Measurements from ENCODE around the gene WWTR1. TPM values are rescaled to one million over a fixed set of nuclear protein-coding genes. Genes with fewer than 3 reads are reported as not detected.

WWTR1 gene
- total RNA-seq, 1 experiment from 2014 or later, result 25.5 TPM

DNA sequence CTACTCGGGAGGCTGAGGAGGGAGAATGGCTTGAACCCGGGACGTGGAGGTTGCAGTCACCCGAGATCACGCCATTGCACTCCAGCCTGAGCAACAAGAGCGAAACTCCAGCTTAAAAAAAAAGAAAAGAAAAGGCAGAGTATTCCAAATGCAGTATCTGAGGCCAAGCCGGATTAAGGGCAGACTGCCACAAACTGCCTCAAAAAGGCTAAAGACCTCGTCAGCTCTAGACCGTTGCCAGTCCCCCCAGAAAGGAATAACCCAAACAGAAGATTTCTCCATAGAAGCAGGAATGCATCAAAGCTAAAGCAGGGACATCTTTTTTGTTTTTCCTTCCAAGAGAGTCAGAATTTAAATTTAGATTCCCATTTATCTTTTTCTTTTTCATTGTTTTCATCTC is 110.4 kb downstream of the WWTR1 start:
- ChIA-PET POLR2A (interaction anchor here (0.7 to 1.1 kb wide), 2 partner anchors 28 to 110 kb away, joined by 3 to 4 read pairs; partner anchors contain the start of gene WWTR1), CTCF (interaction anchor here (0.6 to 1.5 kb wide), 9 partner anchors 13 to 261 kb away, joined by 3 to 5 read pairs (median 4); no protein-coding TSS in a partner anchor)
- DNase-seq (ENCODE audit: low spot score) (no peak), ATAC-seq (no peak)
- Mint-ChIP-seq H3K4me3 (no peak overlapping the region), H3K27ac (no peak overlapping the region), H3K27me3 (ENCODE audit: low read depth) (no peaks in the 10 kb centered on the region), H3K9me3 (no peaks in the 10 kb centered on the region), H3K4me1 (peaks cover 24% of the 10 kb centered on the region), H3K36me3 (peaks cover 4% of the 10 kb centered on the region; the same call in 1 of the 2 replicates)
- TF ChIP-seq CREM (CRISPR knock-in tag; IDR thresholded peaks at IDR 0.05), result no peak
- TF ChIP-seq ZNF416 (CRISPR knock-in tag; IDR thresholded peaks at IDR 0.05), result no peak
- TF ChIP-seq ZNF532 (CRISPR knock-in tag; IDR thresholded peaks at IDR 0.05; ENCODE audit: borderline replicate concordance), result no peak
- no peak for TF ChIP-seq RORB (CRISPR knock-in tag; IDR thresholded peaks at IDR 0.05)
- TF ChIP-seq ZNF512 (CRISPR knock-in tag; IDR thresholded peaks at IDR 0.05; ENCODE audit: borderline replicate concordance), result no peak
- TF ChIP-seq HMGA2 (CRISPR knock-in tag; IDR thresholded peaks at IDR 0.05), result no peak

DNA sequence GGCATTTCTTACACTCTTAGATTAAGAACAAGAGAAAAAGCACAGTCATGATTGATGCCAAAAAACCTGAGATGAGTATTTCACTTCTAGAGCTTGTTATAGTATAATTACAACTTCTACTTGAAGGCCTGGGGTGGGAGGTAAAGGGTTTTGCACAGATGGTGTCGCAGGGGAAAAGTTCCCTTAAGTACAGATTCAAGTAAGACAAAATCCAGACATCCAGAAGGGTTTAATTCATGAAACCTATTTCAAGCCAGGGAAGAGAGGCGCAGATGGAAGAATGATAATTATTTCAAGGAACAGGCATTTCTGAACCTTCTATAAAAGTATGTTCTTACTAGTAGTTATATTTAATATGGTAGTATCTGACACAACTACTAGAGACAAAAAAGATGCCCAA is 112.8 kb downstream of the WWTR1 start:
- CTCF ChIA-PET, result no interaction called here
- H3K4me1 Mint-ChIP-seq, result peaks cover 32% of the 10 kb centered on the region
- H3K27me3 Mint-ChIP-seq (ENCODE audit: low read depth), result no peaks in the 10 kb centered on the region
- POLR2A ChIA-PET, result interaction anchor here (0.6 kb wide), 1 partner anchor 20 kb away, joined by 4 read pairs; no protein-coding TSS in a partner anchor
- no peak overlapping the region for H3K27ac Mint-ChIP-seq
- ATAC-seq, result no peak
- H3K4me3 Mint-ChIP-seq, result no peak overlapping the region
- H3K36me3 Mint-ChIP-seq, result peaks cover 16% of the 10 kb centered on the region
- no peak for DNase-seq (ENCODE audit: low spot score)
- no peaks in the 10 kb centered on the region for H3K9me3 Mint-ChIP-seq
- TF ChIP-seq ATF1 (CRISPR knock-in tag; IDR thresholded peaks at IDR 0.05) (no peak), HMGA2 (CRISPR knock-in tag; IDR thresholded peaks at IDR 0.05) (no peak), FOXK1 (CRISPR knock-in tag; IDR thresholded peaks at IDR 0.05) (no peak), ETV6 (CRISPR knock-in tag; IDR thresholded peaks at IDR 0.05) (no peak), JAZF1 (CRISPR knock-in tag; IDR thresholded peaks at IDR 0.05) (no peak), GRHL2 (CRISPR knock-in tag; IDR thresholded peaks at IDR 0.05; ENCODE audit: insufficient replicate concordance, severe bottlenecking) (no peak), NR2C2 (CRISPR knock-in tag; IDR thresholded peaks at IDR 0.05) (no peak), SMAD3 (CRISPR knock-in tag; IDR thresholded peaks at IDR 0.05; ENCODE audit: borderline replicate concordance) (no peak), KAT7 (CRISPR knock-in tag; IDR thresholded peaks at IDR 0.05; ENCODE audit: borderline replicate concordance) (no peak), NR1H2 (CRISPR knock-in tag; IDR thresholded peaks at IDR 0.05) (no peak), ARID4B (CRISPR knock-in tag; IDR thresholded peaks at IDR 0.05; ENCODE audit: borderline replicate concordance) (no peak), MAX (CRISPR knock-in tag; IDR thresholded peaks at IDR 0.05) (no peak), ZNF232 (CRISPR knock-in tag; IDR thresholded peaks at IDR 0.05) (no peak), ZNF512 (CRISPR knock-in tag; IDR thresholded peaks at IDR 0.05; ENCODE audit: borderline replicate concordance) (no peak), NFE2L1 (CRISPR knock-in tag; IDR thresholded peaks at IDR 0.05) (no peak)

Data from WTC11 (cell line).